IMR-90 (cell line): Measurements from ENCODE around the gene DACT1. TPM values are rescaled to one million over a fixed set of nuclear protein-coding genes. Genes with fewer than 3 reads are reported as not detected.

Source experiments
- ATAC-seq: fragments of 200-7000 bp; cut with Tn5 transposase; 2 replicates; pipeline ENCODE4 v1.9.1; 2020; ENCODE audit warnings: low read depth, mild to moderate bottlenecking, moderate library complexity
- BruUV-seq: library from RNA; stranded (reverse); fragments of 400-500 nt; replicated peaks from 2 replicates; lab custom pipeline; 2021; lab: Mats Ljungman, UMichigan
- CTCF ChIA-PET: fragments of 300-600 bp; formaldehyde crosslinking; extraction: SDS; loops from one replicate; lab custom pipeline; 2021; ENCODE audit warnings: antibody characterized with exemption; lab: Yijun Ruan, JAX
- POLR2A ChIA-PET: fragments of 300-600 bp; sonication (Branson Sonifier 250); formaldehyde crosslinking; loops from one replicate; lab custom pipeline; 2022; ENCODE audit warnings: antibody characterized with exemption; ENCODE audit not compliant: unreplicated experiment; lab: Charles Lee
- DNase-seq: peaks from one replicate; pipeline ENCODE4 v3.0.0; 2013
- H2AFZ ChIP-seq: replicated peaks from 2 replicates; pipeline ENCODE3; 2013; ENCODE audit warnings: low read length, mild to moderate bottlenecking; ENCODE audit not compliant: poor library complexity
- H2AK5ac ChIP-seq: 2 replicates; pipeline ENCODE4 v1.6.1; 2013; ENCODE audit warnings: low read depth, low read length, inconsistent platforms
- H2AK9ac ChIP-seq: replicated peaks from 2 replicates; pipeline ENCODE3; 2013; ENCODE audit warnings: mild to moderate bottlenecking, low read depth, low read length, moderate library complexity; ENCODE audit not compliant: poor library complexity
- H2BK120ac ChIP-seq: 2 replicates; pipeline ENCODE4 v1.6.1; 2013; ENCODE audit warnings: low read depth, low read length, inconsistent platforms
- H2BK15ac ChIP-seq: 3 replicates; pipeline ENCODE4 v1.6.1; 2013; ENCODE audit warnings: low read depth, low read length, inconsistent platforms
- H2BK20ac ChIP-seq: 2 replicates; pipeline ENCODE4 v1.6.1; 2013; ENCODE audit warnings: low read depth, mild to moderate bottlenecking, inconsistent platforms, low read length, moderate library complexity
- H2BK5ac ChIP-seq: 2 replicates; pipeline ENCODE4 v1.6.1; 2013; ENCODE audit warnings: mild to moderate bottlenecking, low read depth, low read length, inconsistent platforms; ENCODE audit not compliant: poor library complexity, severe bottlenecking
- H3K14ac ChIP-seq: replicated peaks from 2 replicates; pipeline ENCODE4 v1.6.1; 2013; ENCODE audit warnings: low read depth, low read length, inconsistent platforms
- H3K18ac ChIP-seq: 2 replicates; pipeline ENCODE4 v1.6.1; 2013; ENCODE audit warnings: low read depth, low read length, control low read depth
- H3K23ac ChIP-seq: 2 replicates; pipeline ENCODE4 v1.6.1; 2013; ENCODE audit warnings: low read depth, low read length, inconsistent platforms
- H3K27ac ChIP-seq: 2 replicates; pipeline ENCODE4 v1.5.1; 2013; ENCODE audit warnings: mild to moderate bottlenecking, control low read depth, low read length; ENCODE audit not compliant: insufficient read depth
- H3K27me3 ChIP-seq: 2 replicates; pipeline ENCODE4 v1.6.1; 2013; ENCODE audit warnings: low read length; ENCODE audit not compliant: control insufficient read depth, insufficient read depth
- H3K36me3 ChIP-seq: 2 replicates; pipeline ENCODE4 v1.6.1; 2013; ENCODE audit warnings: low read length, mixed read lengths; ENCODE audit not compliant: control insufficient read depth, insufficient read depth
- H3K4ac ChIP-seq: 2 replicates; pipeline ENCODE4 v1.6.1; 2013; ENCODE audit warnings: low read depth, low read length, inconsistent platforms
- H3K4me1 ChIP-seq: 2 replicates; pipeline ENCODE4 v1.6.1; 2013; ENCODE audit warnings: low read length, mixed read lengths; ENCODE audit not compliant: control insufficient read depth, insufficient read depth
- H3K4me2 ChIP-seq: 2 replicates; pipeline ENCODE4 v1.6.1; 2013; ENCODE audit warnings: low read depth, mild to moderate bottlenecking, control low read depth, low read length, moderate library complexity
- H3K4me3 ChIP-seq: 2 replicates; pipeline ENCODE4 v1.5.1; 2013; ENCODE audit warnings: low read depth, mild to moderate bottlenecking, control low read depth, low read length, moderate library complexity; ENCODE audit not compliant: insufficient read depth
- H3K56ac ChIP-seq: 2 replicates; pipeline ENCODE4 v1.6.1; 2013; ENCODE audit warnings: low read length, inconsistent platforms; ENCODE audit not compliant: insufficient read depth; ENCODE audit errors: extremely low read depth
- H3K79me1 ChIP-seq, 2 experiments: 2 replicates each; pipeline ENCODE4 v1.6.1; 2013; ENCODE audit warnings: low read length in 2 of 2, inconsistent platforms in 1 of 2, low read depth in 1 of 2
- H3K9ac ChIP-seq: 2 replicates; pipeline ENCODE4 v1.6.1; 2013; ENCODE audit warnings: low read depth, low read length, control low read depth
- H3K9me1 ChIP-seq: 2 replicates; pipeline ENCODE4 v1.6.1; 2013; ENCODE audit warnings: low read length, inconsistent platforms; ENCODE audit not compliant: insufficient read depth
- H3K9me3 ChIP-seq: 2 replicates; pipeline ENCODE4 v1.6.1; 2013; ENCODE audit warnings: low read length; ENCODE audit not compliant: control insufficient read depth, insufficient read depth
- H4K20me1 ChIP-seq: 2 replicates; pipeline ENCODE4 v1.6.1; 2013; ENCODE audit warnings: low read length, inconsistent platforms; ENCODE audit not compliant: insufficient read depth
- H4K5ac ChIP-seq: 2 replicates; pipeline ENCODE4 v1.6.1; 2013; ENCODE audit warnings: mild to moderate bottlenecking, low read depth, low read length, control low read depth
- H4K8ac ChIP-seq, 2 experiments: 2 replicates each; pipeline ENCODE4 v1.6.1; 2013; ENCODE audit warnings: low read depth in 2 of 2, low read length in 2 of 2, control low read depth in 1 of 2, inconsistent platforms in 1 of 2
- H4K91ac ChIP-seq: 2 replicates; pipeline ENCODE4 v1.6.1; 2013; ENCODE audit warnings: low read depth, low read length, inconsistent platforms; ENCODE audit not compliant: insufficient read depth
- CEBPB ChIP-seq: IDR thresholded peaks from 2 replicates; pipeline ENCODE4 v1.6.1; 2012; ENCODE audit warnings: low read depth, low read length, improper control_type of control experiment
- FOS ChIP-seq: fragments of 150-350 bp; IDR thresholded peaks from 2 replicates; pipeline ENCODE4 v1.6.1; 2016; ENCODE audit warnings: low read depth, low read length
- POLR2A ChIP-seq: IDR thresholded peaks from 2 replicates; pipeline ENCODE4 v1.6.1; 2012; ENCODE audit warnings: mild to moderate bottlenecking, low read depth, low read length
- RCOR1 ChIP-seq: IDR thresholded peaks from 2 replicates; pipeline ENCODE4 v1.6.1; 2012; ENCODE audit warnings: mild to moderate bottlenecking, low read length, improper control_type of control experiment; ENCODE audit not compliant: insufficient replicate concordance
- USF2 ChIP-seq: fragments of 150-350 bp; IDR thresholded peaks from 2 replicates; pipeline ENCODE4 v1.6.1; 2017; ENCODE audit warnings: mild to moderate bottlenecking, antibody characterized with exemption, low read length, low read depth
- WGBS, 2 experiments: methylation state at CpG; one replicate each; pipeline versions ENCODE4 v1.1.5 to v1.1.7; 2013; ENCODE audit warnings: missing lambda C conversion rate in 2 of 2; ENCODE audit not compliant: insufficient read length in 1 of 2; ENCODE audit errors: extremely low coverage in 2 of 2; 5-methylcytosine and 5-hydroxymethylcytosine counted together
- dilution Hi-C: fragments of 300-500 bp; cut with HindIII; formaldehyde crosslinking; loops from one replicate; pipeline ENCODE4 v1.14.3; 2018; ENCODE audit warnings: low sequenced_read_pairs; ENCODE audit not compliant: unreplicated experiment
- in situ Hi-C: fragments of 300-500 bp; cut with MboI; formaldehyde crosslinking; loops from 3 replicates; pipeline ENCODE4 v1.14.3; 2019; ENCODE audit warnings: low sequenced_read_pairs, inconsistent platforms, mixed read lengths
- intact Hi-C: fragments of 100-400 bp; cut with micrococcal nuclease; formaldehyde crosslinking; loops from 2 replicates; pipeline ENCODE4 v1.10.0; 2022
- polyA plus RNA-seq, 3 experiments: library from polyadenylated mRNA; depleted of rRNA; stranded (reverse); fragments of >200 nt; gene quantifications; 2 replicates each; pipeline ENCODE4 v1.2.3, GENCODE V29; 2012; ENCODE audit warnings: low replicate concordance in 1 of 3
- total RNA-seq: library from RNA; depleted of rRNA; stranded (reverse); fragments of >200 nt; gene quantifications from 2 replicates; pipeline ENCODE4 v1.2.3, GENCODE V29; 2012

Gene DACT1
- total and polyA plus RNA-seq, 2 of the 4 experiments (the other 2 are of a cell fraction): 6.5 to 9.7 TPM

- no peak overlapping the region for H4K5ac ChIP-seq
- ATAC-seq (no peak), DNase-seq (no peak)
- no peak overlapping the region for H4K91ac ChIP-seq
- in situ Hi-C loops (no loop called here), dilution Hi-C loops (no loop called here), intact Hi-C loops (no loop called here)
- no peak overlapping the region for H2AK9ac ChIP-seq
- no peak overlapping the region for H3K4ac ChIP-seq
- no peaks in the 10 kb centered on the region for H3K36me3 ChIP-seq
- H4K20me1 ChIP-seq: no peaks in the 10 kb centered on the region
- ChIA-PET POLR2A (no interaction called here), CTCF (interaction anchor here (0.6 to 1.3 kb wide), 3 partner anchors 9 to 13 kb away, joined by 3 read pairs; no protein-coding TSS in a partner anchor)
- H3K18ac ChIP-seq: no peak overlapping the region
- no peaks in the 10 kb centered on the region for H3K79me1 ChIP-seq
- H3K27me3 ChIP-seq: no peaks in the 10 kb centered on the region; the same call in 1 of the 2 replicates
- no peak overlapping the region for H2BK5ac ChIP-seq
- H2BK15ac ChIP-seq: no peak overlapping the region; the same call in 2 of the 3 replicates
- no peak overlapping the region for H3K56ac ChIP-seq
- no peak overlapping the region for H3K9ac ChIP-seq
- no peaks in the 10 kb centered on the region; the same call in 1 of the 2 replicates for H3K9me1 ChIP-seq
- H3K27ac ChIP-seq: no peak overlapping the region
- WGBS, 2 experiments: no CpG with 5 or more reads among the region's 2 CpGs
- H3K23ac ChIP-seq: no peak overlapping the region
- no peak overlapping the region for H2AK5ac ChIP-seq
- no peak overlapping the region for H2BK20ac ChIP-seq
- H4K8ac ChIP-seq: no peak overlapping the region
- H3K14ac ChIP-seq: no peak overlapping the region
- no peak for TF ChIP-seq RCOR1
- TF ChIP-seq USF2: no peak
- no peak for TF ChIP-seq CEBPB
- TF ChIP-seq POLR2A: no peak
- no peak for TF ChIP-seq FOS
- no peak overlapping the region for H2BK120ac ChIP-seq
- no peak overlapping the region for H3K4me2 ChIP-seq
- H3K4me3 ChIP-seq: no peak overlapping the region
- H3K4me1 ChIP-seq: peaks cover 6% of the 10 kb centered on the region; the same call in 1 of the 2 replicates
- H2AFZ ChIP-seq: no peak overlapping the region
- no peaks in the 10 kb centered on the region for H3K9me3 ChIP-seq
- no TSS peak for BruUV-seq
Observed at GRCh38 chr14:58662759-58663158, 25.0 kb downstream of the DACT1 start.
